Hematopoietic multipotent progenitor cell treated with erythropoietin and hydrocortisone succinate and interleukin-3 and kit ligand, for 15 days (in vitro differentiated cells): Measurements from ENCODE around the gene COL26A1.
"Not testable (repeated sequence)": the region's sequence is repeated elsewhere in the genome, so short reads cannot be mapped to it uniquely, and the experiment has no call there.

Experiments
- DNase-seq: peaks from one replicate; pipeline ENCODE4 v3.0.0-alpha.2; 2015; ENCODE audit warnings: low spot score

The COL26A1 gene

GRCh38 chr7:101362334-101363195 lies at the start of gene COL26A1:
COL26A1 (plus strand) TSS chr7:101362875; CDS start chr7:101363033, 158 bp downstream.
- DNase-seq = no peak

GRCh38 chr7:101315336-101315735 lies 47.3 kb upstream of the COL26A1 start:
- DNase-seq = peak; percentile 66

GRCh38 chr7:101319401-101319800 lies 43.3 kb upstream of the COL26A1 start:
- DNase-seq = no peak

- DNase-seq = peak; percentile 91
These were observed 40.9 kb upstream of the COL26A1 start, which contains the start of gene IFT22 for GRCh38 chr7:101321491-101322401. IFT22 (minus strand) TSS chr7:101321812; CDS start chr7:101321709, 103 bp downstream.

- DNase-seq = no peak
These were observed 34.5 kb upstream of the COL26A1 start for GRCh38 chr7:101328159-101328558.

GRCh38 chr7:101330011-101330484 lies 32.6 kb upstream of the COL26A1 start:
- DNase-seq = no peak

GRCh38 chr7:101332026-101332425 lies 30.6 kb upstream of the COL26A1 start:
- no peak for DNase-seq

- no peak for DNase-seq
These were observed 28.8 kb upstream of the COL26A1 start for GRCh38 chr7:101333912-101334311.

- no peak for DNase-seq
These were observed 22.3 kb upstream of the COL26A1 start for GRCh38 chr7:101340379-101340778.

- DNase-seq = no peak
These were observed 19.8 kb upstream of the COL26A1 start for GRCh38 chr7:101342892-101343291.

GRCh38 chr7:101347477-101347876 lies 15.2 kb upstream of the COL26A1 start:
- no peak for DNase-seq

- not testable (repeated sequence) for DNase-seq
These were observed 14.1 kb upstream of the COL26A1 start for GRCh38 chr7:101348456-101349067.

GRCh38 chr7:101349300-101349699 lies 13.4 kb upstream of the COL26A1 start:
- not testable (repeated sequence) for DNase-seq

- no peak for DNase-seq
These were observed 9.8 kb upstream of the COL26A1 start for GRCh38 chr7:101352920-101353308.

GRCh38 chr7:101357433-101357832 lies 5.2 kb upstream of the COL26A1 start:
- no peak for DNase-seq

- DNase-seq = no peak
These were observed 590 bp downstream of the COL26A1 start for GRCh38 chr7:101363196-101363733.

GRCh38 chr7:101363734-101364374 lies 1.2 kb downstream of the COL26A1 start:
- peak; percentile 28 for DNase-seq

- DNase-seq = no peak
These were observed 3.3 kb downstream of the COL26A1 start for GRCh38 chr7:101365956-101366355.

- no peak for DNase-seq
These were observed 5.0 kb downstream of the COL26A1 start for GRCh38 chr7:101367676-101368075.

- DNase-seq = no peak
These were observed 5.9 kb downstream of the COL26A1 start for GRCh38 chr7:101368422-101369165.

GRCh38 chr7:101370836-101371235 lies 8.2 kb downstream of the COL26A1 start:
- no peak for DNase-seq
